K562 (cell line): ENCODE measurements around the gene IDI2. TPM values are rescaled to one million over a fixed set of nuclear protein-coding genes. Genes with fewer than 3 reads are reported as not detected.

ENCODE experiments used
- BCL6 ChIP-seq: fragments of 250-450 bp; sonication (Bioruptor Pico); IDR thresholded peaks from 2 replicates; pipeline ENCODE4 v1.4.0; 2020
- C11orf30 ChIP-seq: fragments of 450-650 bp; IDR thresholded peaks from 2 replicates; pipeline ENCODE4 v1.6.1; 2016; ENCODE audit warnings: low read depth, mild to moderate bottlenecking
- FOS ChIP-seq: IDR thresholded peaks from 3 replicates; pipeline ENCODE4 v1.6.1; 2011; ENCODE audit not compliant: insufficient read length; ENCODE audit errors: extremely low read depth
- HMGN3 ChIP-seq: IDR thresholded peaks from 2 replicates; pipeline ENCODE4 v1.6.1; 2011; ENCODE audit warnings: borderline replicate concordance, low read depth, mild to moderate bottlenecking, mixed read lengths, low read length; ENCODE audit not compliant: insufficient read length; ENCODE audit errors: extremely low read depth
- JUND ChIP-seq, 2 experiments: IDR thresholded peaks; 2 replicates in 1 of 2; 3 replicates in 1 of 2; pipeline ENCODE4 v1.6.1; 2011; ENCODE audit warnings: borderline replicate concordance in 2 of 2, low read depth in 2 of 2, low read length in 2 of 2, improper control_type of control experiment in 1 of 2, missing biosample characterization in 1 of 2, missing genetic modification characterization in 1 of 2, missing genetic modification reagents in 1 of 2
- MAFF ChIP-seq: IDR thresholded peaks from 2 replicates; pipeline ENCODE4 v1.6.1; 2012; ENCODE audit warnings: low read length, improper control_type of control experiment
- MYC ChIP-seq, 2 experiments: fragments of 250-450 bp in 1 of 2; sonication (Bioruptor Pico) in 1 of 2; IDR thresholded peaks; 2 replicates each; pipeline versions ENCODE4 v1.5.1 to v1.6.1; 2012 to 2021; ENCODE audit warnings: low read depth in 2 of 2, borderline replicate concordance in 1 of 2, improper control_type of control experiment in 1 of 2, low read length in 1 of 2, mild to moderate bottlenecking in 1 of 2, moderate library complexity in 1 of 2
- NFE2 ChIP-seq: IDR thresholded peaks from 2 replicates; pipeline ENCODE4 v1.6.1; 2014; ENCODE audit warnings: antibody characterized with exemption, low read depth
- PHB2 ChIP-seq: fragments of 450-650 bp; IDR thresholded peaks from 2 replicates; pipeline ENCODE4 v1.6.1; 2017; ENCODE audit warnings: low read depth
- POU5F1 ChIP-seq: fragments of 150-350 bp; IDR thresholded peaks from 2 replicates; pipeline ENCODE4 v1.6.1; 2014; ENCODE audit warnings: borderline replicate concordance, low read length, low read depth, mild to moderate bottlenecking; ENCODE audit not compliant: partially characterized antibody
- SMARCE1 ChIP-seq: fragments of 450-650 bp; IDR thresholded peaks from 2 replicates; pipeline ENCODE4 v1.7.1; 2016; ENCODE audit warnings: mild to moderate bottlenecking
- TRIM28 ChIP-seq: fragments of 450-650 bp; IDR thresholded peaks from 2 replicates; pipeline ENCODE4 v1.6.1; 2017
- ZEB2 ChIP-seq: fragments of 450-650 bp; IDR thresholded peaks from 2 replicates; pipeline ENCODE4 v1.6.1; 2016
- ZNF764 ChIP-seq: fragments of 250-450 bp; sonication (Bioruptor Pico); IDR thresholded peaks from 2 replicates; pipeline ENCODE4 v1.4.0; 2020; ENCODE audit warnings: low read depth, mild to moderate bottlenecking, moderate library complexity
- polyA plus RNA-seq, 8 experiments: library from polyadenylated mRNA; depleted of rRNA in 4 of 8; stranded (reverse) in 5 of 8; unstranded in 3 of 8; fragments of >200 nt; fragmentation: Nextera tagmentation in 2 of 8; fragmentation: Illumina TruSeq in 1 of 8; extraction: Ambion mirVana in 2 of 8; extraction: Trizol in 1 of 8; gene quantifications; 2 replicates each; pipeline versions ENCODE4 v1.2.1 to v1.2.3, GENCODE V29; 2011 to 2014; ENCODE audit warnings: inconsistent platforms in 1 of 8, missing spikeins in 1 of 8
- total RNA-seq, 7 experiments: library from RNA; depleted of rRNA in 6 of 7; stranded (reverse); fragments of >200 nt in 6 of 7; fragmentation: Illumina TruSeq in 2 of 7; extraction: Trizol in 2 of 7; gene quantifications; 2 replicates each; pipeline versions ENCODE4 v1.2.1 to v1.2.3, GENCODE V29; 2011 to 2021; ENCODE audit warnings: low replicate concordance in 1 of 7
- TF ChIP-seq, protein P1 (sequence below), 2 experiments: fragments of 450-650 bp in 1 of 2; sonication (generic) in 1 of 2; formaldehyde crosslinking in 1 of 2; IDR thresholded peaks in 1 of 2; conservative IDR thresholded peaks in 1 of 2; 2 replicates each; pipeline versions ENCODE4 v1.6.1 to v1.8.1; 2016 to 2023; ENCODE audit warnings: mild to moderate bottlenecking in 2 of 2, moderate library complexity in 2 of 2, inconsistent platforms in 1 of 2, missing genetic modification reagents in 1 of 2

IDI2 gene
- total and polyA plus RNA-seq, 9 of the 15 experiments (the other 6 are each of a cell fraction or from before 2014, with no cell fraction given), result not detected

DNA sequence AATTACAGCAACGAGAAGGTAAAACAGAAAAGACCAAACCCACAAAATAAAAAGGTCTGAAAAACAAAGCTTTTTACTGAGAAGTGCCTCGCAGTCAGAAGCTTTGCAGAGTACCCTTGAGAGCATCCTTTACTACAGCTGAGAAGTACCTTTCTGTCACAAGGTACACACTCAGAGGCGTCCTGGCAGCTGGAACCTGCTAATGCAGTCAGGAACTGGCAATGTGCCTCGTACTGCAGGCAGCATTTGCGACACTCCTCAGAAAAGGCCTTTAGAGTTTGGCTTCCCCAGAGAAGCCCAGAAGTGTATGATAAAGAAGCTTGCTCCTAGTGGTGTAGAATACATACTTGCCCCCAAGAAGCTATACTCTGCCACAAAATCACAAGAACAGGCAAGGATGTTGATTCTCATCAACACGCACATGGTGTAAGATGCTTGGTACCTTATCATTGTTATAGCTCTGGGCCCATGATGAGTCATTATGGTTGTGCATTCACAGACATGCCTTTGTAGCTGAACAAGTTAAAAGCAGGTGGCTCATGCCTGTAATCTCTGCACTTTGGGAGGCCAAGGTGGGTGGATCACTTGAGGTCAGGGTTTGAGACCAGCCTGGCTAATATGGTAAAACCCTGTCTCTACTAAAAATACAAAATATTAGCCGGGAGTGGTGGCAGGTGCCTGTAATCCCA is 39.4 kb downstream of the IDI2 start (continued):
- TF ChIP-seq, protein P1, sequence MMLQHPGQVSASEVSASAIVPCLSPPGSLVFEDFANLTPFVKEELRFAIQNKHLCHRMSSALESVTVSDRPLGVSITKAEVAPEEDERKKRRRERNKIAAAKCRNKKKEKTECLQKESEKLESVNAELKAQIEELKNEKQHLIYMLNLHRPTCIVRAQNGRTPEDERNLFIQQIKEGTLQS (IDR thresholded peaks at IDR 0.05), result peak; percentile 86
- TF ChIP-seq, protein P1 (CRISPR knock-in tag; conservative IDR thresholded peaks at IDR 0.05), result no peak
- peak; percentile 50; the same call in 1 of the 2 replicates for TF ChIP-seq C11orf30
- TF ChIP-seq HMGN3, result no peak
- 0 out of 2 replicates have a peak, but pooled peaks have one; percentile 21 for TF ChIP-seq MYC (IDR thresholded peaks at IDR 0.05; ENCODE audit: low read depth, low read length)
- no peak for TF ChIP-seq MYC (CRISPR knock-in tag; IDR thresholded peaks at IDR 0.05; ENCODE audit: borderline replicate concordance, low read depth)
- peak; percentile 29; the same call in 1 of the 2 replicates for TF ChIP-seq ZEB2
- TF ChIP-seq ZNF764 (CRISPR knock-in tag), result no peak
- peak; percentile 4 for TF ChIP-seq FOS
- TF ChIP-seq PHB2, result no peak
- peak; percentile 71 for TF ChIP-seq NFE2
- peak; percentile 25; the same call in 1 of the 2 replicates for TF ChIP-seq MAFF
- no peak for TF ChIP-seq BCL6 (CRISPR knock-in tag)
- no peak for TF ChIP-seq POU5F1
- TF ChIP-seq TRIM28, result 0 out of 2 replicates have a peak, but pooled peaks have one; percentile 18
- 0 out of 2 replicates have a peak, but pooled peaks have one; percentile 18 for TF ChIP-seq SMARCE1
- TF ChIP-seq JUND (IDR thresholded peaks at IDR 0.05; ENCODE audit: borderline replicate concordance, low read depth, low read length), result peak; percentile 86
- peak; percentile 76; the same call in 1 of the 3 replicates for TF ChIP-seq JUND (tag; IDR thresholded peaks at IDR 0.05; ENCODE audit: borderline replicate concordance, low read depth, low read length)
